Activated CD8-positive, alpha-beta memory T cell treated with anti-CD3 and anti-CD28 coated beads, Interleukin-2, amount 50 U/mL, for 24 hours (primary cell): ENCODE measurements around the gene COL1A1.

Experiments used
- DNase-seq: peaks from one replicate; pipeline ENCODE4 v3.0.0-alpha.2; 2020; ENCODE audit errors: extremely low read depth

COL1A1 gene

GRCh38 chr17:50186661-50187393, 14.6 kb downstream of the COL1A1 start:
- no peak for DNase-seq

- DNase-seq: no peak
Observed at GRCh38 chr17:50185631-50186471, 15.6 kb downstream of the COL1A1 start.

- DNase-seq: no peak
Observed at GRCh38 chr17:50184611-50185398, 16.6 kb downstream of the COL1A1 start.

- DNase-seq: no peak
Observed at GRCh38 chr17:50184064-50184463, 17.4 kb downstream of the COL1A1 start.

GRCh38 chr17:50183421-50183994, 17.9 kb downstream of the COL1A1 start:
- DNase-seq: no peak

- no peak for DNase-seq
Observed at GRCh38 chr17:50182783-50183420, 18.5 kb downstream of the COL1A1 start.

GRCh38 chr17:50181591-50182560, 19.6 kb downstream of the COL1A1 start:
- no peak for DNase-seq

- DNase-seq: no peak
Observed at GRCh38 chr17:50181144-50181543, 20.3 kb downstream of the COL1A1 start.

GRCh38 chr17:50180620-50181019, 20.8 kb downstream of the COL1A1 start:
- no peak for DNase-seq

- DNase-seq: no peak
Observed at GRCh38 chr17:50180111-50180510, 21.3 kb downstream of the COL1A1 start.

GRCh38 chr17:50177983-50178834, 23.2 kb downstream of the COL1A1 start:
- DNase-seq: no peak

GRCh38 chr17:50177476-50177875, 24.0 kb downstream of the COL1A1 start:
- DNase-seq: no peak

- DNase-seq: no peak
Observed at GRCh38 chr17:50176559-50177357, 24.7 kb downstream of the COL1A1 start.

GRCh38 chr17:50175035-50175807, 26.2 kb downstream of the COL1A1 start:
- no peak for DNase-seq

- no peak for DNase-seq
Observed at GRCh38 chr17:50174444-50174843, 27.0 kb downstream of the COL1A1 start.

- DNase-seq: no peak
Observed at GRCh38 chr17:50173335-50173941, 28.0 kb downstream of the COL1A1 start.

GRCh38 chr17:50172936-50173334, 28.5 kb downstream of the COL1A1 start:
- DNase-seq: no peak
